ENCODE measurements around the gene OR2M3.
A peak's percentile ranks its signal among the peaks of the same experiment; 100 is the strongest.
"Not testable (repeated sequence)": the region's sequence is repeated elsewhere in the genome, so short reads cannot be mapped to it uniquely, and the experiment has no call there.

Gene OR2M3

GRCh38 chr1:248229360-248229908 lies 32.4 kb downstream of the OR2M3 start:
- no peak for TF ChIP-seq CTCF (IDR thresholded peaks at IDR 0.05; ENCODE audit: borderline replicate concordance, control extremely low read depth, extremely low read depth, insufficient read depth, missing control alignments)
- in situ Hi-C loops (cut with MboI; ENCODE audit: low sequenced_read_pairs, unreplicated experiment), result no loop called here
- DNase-seq (ENCODE audit: low spot score), result no peak

- no peak for TF ChIP-seq CTCF (IDR thresholded peaks at IDR 0.05; ENCODE audit: borderline replicate concordance, control extremely low read depth, extremely low read depth, insufficient read depth, missing control alignments)
- in situ Hi-C loops (cut with MboI; ENCODE audit: low sequenced_read_pairs, unreplicated experiment), result no loop called here
- no peak for DNase-seq (ENCODE audit: low spot score)
Observed at GRCh38 chr1:248231117-248231516, 34.1 kb downstream of the OR2M3 start, which contains the start of gene OR2M4. Gene OR2M4, plus strand, starts transcription at chr1:248231417. Its CDS starts 7,512 bp downstream, at chr1:248238929.

DNA sequence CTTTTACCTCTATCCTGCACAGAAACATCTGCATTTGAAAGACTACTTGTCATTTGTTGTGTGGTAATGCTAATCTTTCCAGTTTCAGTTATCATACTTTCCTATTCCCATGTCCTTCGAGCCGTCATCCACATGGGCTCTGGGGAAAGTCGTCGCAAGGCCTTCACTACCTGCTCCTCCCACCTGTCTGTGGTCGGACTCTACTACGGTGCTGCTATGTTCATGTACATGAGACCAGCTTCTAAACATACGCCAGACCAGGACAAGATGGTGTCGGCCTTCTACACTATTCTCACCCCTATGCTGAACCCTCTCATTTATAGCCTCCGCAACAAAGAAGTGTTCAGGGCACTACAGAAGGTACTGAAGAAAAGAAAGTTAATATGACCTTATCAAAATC lies 42.4 kb downstream of the OR2M3 start:
- in situ Hi-C loops (cut with MboI; ENCODE audit: low sequenced_read_pairs, unreplicated experiment), result no loop called here
- no peak for DNase-seq (ENCODE audit: low spot score)
- TF ChIP-seq CTCF (IDR thresholded peaks at IDR 0.05; ENCODE audit: borderline replicate concordance, control extremely low read depth, extremely low read depth, insufficient read depth, missing control alignments), result no peak

DNA sequence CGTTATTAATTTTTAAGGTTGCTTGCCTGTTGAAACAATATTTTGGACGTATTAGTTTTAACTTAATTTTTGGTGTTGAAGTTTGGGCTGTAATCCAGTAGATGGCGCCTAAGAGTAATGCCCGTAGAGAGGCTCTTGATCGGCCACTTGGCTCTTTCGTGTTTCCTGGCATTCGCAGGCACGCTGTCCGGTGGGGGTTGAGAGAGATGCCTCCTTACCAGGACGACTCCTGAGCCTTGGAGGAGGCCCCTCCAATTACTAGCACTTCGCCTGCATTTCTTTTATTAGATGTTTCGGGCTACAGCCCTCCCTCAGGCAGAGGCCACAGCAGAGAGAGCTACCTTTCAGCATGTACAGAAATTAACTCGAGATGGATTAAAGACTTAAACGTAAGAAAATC lies 46.1 kb downstream of the OR2M3 start:
- peak; percentile 68 for TF ChIP-seq CTCF (IDR thresholded peaks at IDR 0.05; ENCODE audit: borderline replicate concordance, control extremely low read depth, extremely low read depth, insufficient read depth, missing control alignments)
- in situ Hi-C loops (cut with MboI; ENCODE audit: low sequenced_read_pairs, unreplicated experiment), result no loop called here
- DNase-seq (ENCODE audit: low spot score), result peak; percentile 46

DNA sequence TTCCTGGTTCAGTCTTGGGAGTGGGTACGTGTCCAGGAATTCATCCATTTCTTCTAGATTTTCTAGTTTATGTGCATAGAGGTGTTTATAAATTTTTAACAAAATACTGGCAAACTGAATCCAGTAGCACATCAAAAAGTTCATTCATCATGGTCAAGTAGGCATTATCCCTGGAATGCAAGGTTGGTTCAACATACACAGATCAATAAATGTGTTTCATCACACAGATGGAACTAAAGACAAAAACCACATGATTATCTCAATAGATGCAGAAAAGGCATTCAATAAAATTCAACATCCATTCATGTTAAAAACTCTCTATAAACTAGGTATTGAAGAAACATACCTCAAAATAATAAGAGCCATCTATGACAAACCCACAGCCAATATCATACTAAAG lies 62.2 kb downstream of the OR2M3 start:
- DNase-seq (ENCODE audit: low spot score); in situ Hi-C loops (cut with MboI; ENCODE audit: low sequenced_read_pairs, unreplicated experiment): not testable (repeated sequence)
